Thoracic aorta (tissue), 2 donors: ENCODE data around the gene SLIT2. TPM values are rescaled to one million over a fixed set of nuclear protein-coding genes. Genes with fewer than 3 reads are reported as not detected.
A peak's percentile ranks its signal among the peaks of the same experiment; 100 is the strongest.

Experiments used
- ATAC-seq: fragments of 150-250 bp; one replicate; pipeline ENCODE4 v1.8.0; 2017; ENCODE audit warnings: low read depth; ENCODE audit not compliant: insufficient number of reproducible peaks, low FRiP score
- DNase-seq: peaks from one replicate; pipeline ENCODE4 v3.0.0-alpha.2; 2020; ENCODE audit warnings: low spot score
- H3K27ac ChIP-seq, 2 donors: fragments of 200-600 bp; sonication (generic); 1 replicate in 1 of 2; 2 replicates in 1 of 2; pipeline ENCODE4 v1.5.1; 2016; ENCODE audit warnings: mild to moderate bottlenecking in 2 of 2, moderate library complexity in 2 of 2
- H3K27me3 ChIP-seq: fragments of 200-600 bp; sonication (generic); replicated peaks from 2 replicates; pipeline ENCODE4 v1.6.0; 2016; ENCODE audit warnings: mild to moderate bottlenecking; ENCODE audit not compliant: insufficient read depth
- H3K36me3 ChIP-seq: fragments of 200-600 bp; sonication (generic); one replicate; pipeline ENCODE4 v1.5.1; 2016
- H3K4me1 ChIP-seq, 2 donors: fragments of 200-600 bp; sonication (generic); 1 replicate in 1 of 2; 2 replicates in 1 of 2; pipeline versions ENCODE4 v1.5.1 to v1.6.0; 2016; ENCODE audit warnings: low read depth in 2 of 2, mild to moderate bottlenecking in 1 of 2; ENCODE audit not compliant: control insufficient read depth in 1 of 2
- H3K4me3 ChIP-seq: fragments of 200-600 bp; sonication (generic); 2 replicates; pipeline ENCODE4 v1.5.1; 2016; ENCODE audit warnings: mild to moderate bottlenecking
- H3K9me3 ChIP-seq: fragments of 200-600 bp; sonication (generic); 2 replicates; pipeline ENCODE4 v1.5.1; 2016
- CTCF ChIP-seq: fragments of 200-600 bp; sonication (generic); IDR thresholded peaks from one replicate; pipeline ENCODE4 v1.5.1; 2019; ENCODE audit warnings: antibody characterized with exemption
- total RNA-seq, 2 donors: library from RNA; depleted of rRNA; stranded (reverse); fragments of >200 nt; gene quantifications; one replicate each; pipeline versions ENCODE4 v1.1.0 to v1.2.3, GENCODE V29; 2016

SLIT2 gene
- total RNA-seq, 2 donors from 2014 or later: 30.3 to 71.1 TPM

GRCh38 chr4:20237894-20238537, 13.7 kb upstream of the SLIT2 start:
- no peak for DNase-seq
- no peak for ATAC-seq

GRCh38 chr4:20248155-20248558, 3.5 kb upstream of the SLIT2 start:
- H3K4me3 ChIP-seq: no peak overlapping the region
- no peaks in the 10 kb centered on the region for H3K36me3 ChIP-seq
- ATAC-seq (no peak), DNase-seq (no peak)
- H3K9me3 ChIP-seq: no peaks in the 10 kb centered on the region
- H3K4me1 ChIP-seq: no peaks in the 10 kb centered on the region
- peak; percentile 58 for TF ChIP-seq CTCF
- H3K27me3 ChIP-seq: no peaks in the 10 kb centered on the region
- no peak overlapping the region for H3K27ac ChIP-seq

More at GRCh38 chr4:20237894-20238537, 13.7 kb upstream of the SLIT2 start:
- Histone ChIP-seq H3K4me1 (no peaks in the 10 kb centered on the region), H3K9me3 (no peaks in the 10 kb centered on the region), H3K4me3 (no peak overlapping the region), H3K27me3 (no peaks in the 10 kb centered on the region), H3K36me3 (no peaks in the 10 kb centered on the region), H3K27ac (no peak overlapping the region)
- TF ChIP-seq CTCF: no peak

- Histone ChIP-seq H3K4me3 (peak overlapping the region; percentile 14), H3K9me3 (no peaks in the 10 kb centered on the region), H3K27ac (no peak overlapping the region), H3K36me3 (no peaks in the 10 kb centered on the region), H3K4me1 (no peaks in the 10 kb centered on the region), H3K27me3 (no peaks in the 10 kb centered on the region)
- peak; percentile 41 for TF ChIP-seq CTCF
- DNase-seq (no peak), ATAC-seq (no peak)
Observed at GRCh38 chr4:20249333-20249732, 2.4 kb upstream of the SLIT2 start.

- no peak for ATAC-seq
- H3K27me3 ChIP-seq: no peaks in the 10 kb centered on the region
- no peaks in the 10 kb centered on the region for H3K9me3 ChIP-seq
- no peaks in the 10 kb centered on the region for H3K36me3 ChIP-seq
- no peak for TF ChIP-seq CTCF
- no peaks in the 10 kb centered on the region for H3K4me1 ChIP-seq
- peak overlapping the region in 1 of 2 donors; percentile 88 for H3K27ac ChIP-seq
- peak overlapping the region; percentile 95 for H3K4me3 ChIP-seq
- no peak for DNase-seq
Observed at GRCh38 chr4:20251031-20251795, 492 bp upstream of the SLIT2 start.

- no peak for DNase-seq
- H3K27ac ChIP-seq: peak overlapping the region; percentile 84 to 88
Observed at GRCh38 chr4:20252656-20253282, 1.1 kb downstream of the SLIT2 start.

More at GRCh38 chr4:20252656-20253282, 1.1 kb downstream of the SLIT2 start:
- no peak for TF ChIP-seq CTCF
- H3K36me3 ChIP-seq: no peaks in the 10 kb centered on the region
- H3K4me3 ChIP-seq: peak overlapping the region; percentile 95
- peaks cover 0 to 11% of the 10 kb centered on the region in 2 donors for H3K4me1 ChIP-seq
- ATAC-seq: no peak
- H3K27me3 ChIP-seq: no peaks in the 10 kb centered on the region
- H3K9me3 ChIP-seq: no peaks in the 10 kb centered on the region
